ENCODE results near the gene CMTM3.
A peak's percentile ranks its signal among the peaks of the same experiment; 100 is the strongest.
"Not testable (repeated sequence)": the region's sequence is repeated elsewhere in the genome, so short reads cannot be mapped to it uniquely, and the experiment has no call there.

The CMTM3 gene

DNA sequence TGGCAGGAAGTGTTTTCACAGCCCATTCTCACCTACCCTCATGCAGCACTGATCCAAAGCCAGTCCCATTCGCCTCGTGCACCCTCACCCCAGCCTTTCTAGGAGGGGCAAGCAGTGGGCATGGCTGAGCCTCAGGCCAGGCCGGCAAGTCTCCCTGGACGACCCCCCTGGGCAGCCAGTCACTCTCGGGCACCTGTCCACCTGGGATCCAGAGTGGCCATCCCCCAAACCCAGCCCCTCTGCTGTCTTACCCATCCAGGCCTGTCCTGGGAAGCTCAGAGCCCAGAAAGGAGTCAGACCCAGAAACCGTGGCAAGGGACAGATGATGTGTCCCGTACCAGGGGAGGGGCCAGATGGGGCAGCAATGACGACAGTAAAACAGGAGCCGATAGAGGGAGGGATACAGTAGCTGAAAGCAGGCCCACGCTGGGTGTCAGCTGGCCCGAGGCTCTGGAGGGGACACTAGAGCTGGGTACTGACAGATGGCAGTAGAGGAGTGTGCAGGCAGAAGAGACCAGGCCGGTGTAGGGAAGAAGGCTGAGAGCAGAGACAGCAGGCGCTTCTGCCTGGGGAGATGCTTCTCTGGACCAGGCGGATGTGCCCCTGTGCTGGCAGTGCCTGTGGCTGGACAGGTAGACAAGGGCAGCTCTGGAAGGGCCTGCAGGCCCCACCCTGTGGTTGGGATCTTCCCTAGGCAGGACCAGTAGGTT is 5.8 kb downstream of the CMTM3 start:
- DNase-seq = no peak

DNA sequence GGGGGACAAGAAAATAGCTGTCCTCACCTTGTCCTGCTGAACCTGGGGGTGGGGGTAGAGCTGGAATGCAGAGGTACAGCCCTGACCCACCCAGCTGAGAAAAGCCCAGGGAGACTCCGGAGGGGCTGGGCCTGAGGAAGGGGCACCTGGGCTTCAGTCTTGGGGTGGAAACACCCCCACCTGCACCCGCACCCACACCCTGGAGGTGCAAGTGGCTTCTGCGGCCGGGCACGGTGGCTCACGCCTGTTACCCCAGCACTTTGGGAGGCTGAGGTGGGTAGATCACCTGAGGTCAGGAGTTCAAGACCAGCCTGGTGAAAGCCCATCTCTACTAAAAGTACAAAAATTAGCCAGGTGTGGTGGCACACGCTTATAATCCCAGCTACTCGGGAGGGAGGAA is 7.4 kb downstream of the CMTM3 start:
- not testable (repeated sequence) for DNase-seq

DNA sequence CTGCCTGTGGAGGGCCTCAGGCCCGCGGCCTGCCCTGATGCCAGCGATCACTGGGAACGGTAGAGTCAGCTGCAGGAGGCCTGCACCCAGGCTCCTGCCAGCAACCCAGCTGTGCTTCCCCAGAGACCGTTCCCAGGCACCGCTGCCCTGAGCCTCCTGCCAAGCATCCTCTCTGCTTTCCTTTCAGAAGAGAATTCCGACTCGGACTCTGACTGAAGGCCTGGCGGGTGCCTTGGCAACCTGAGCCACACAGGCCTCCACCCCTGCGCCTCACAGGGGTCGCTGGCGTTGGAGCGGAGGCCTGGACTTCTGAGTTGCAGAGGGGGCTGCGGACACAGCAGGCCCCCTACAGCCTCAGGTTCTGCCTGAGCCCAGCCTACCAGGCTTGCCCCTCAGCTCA is 7.9 kb downstream of the CMTM3 start:
- no peak for DNase-seq

DNA sequence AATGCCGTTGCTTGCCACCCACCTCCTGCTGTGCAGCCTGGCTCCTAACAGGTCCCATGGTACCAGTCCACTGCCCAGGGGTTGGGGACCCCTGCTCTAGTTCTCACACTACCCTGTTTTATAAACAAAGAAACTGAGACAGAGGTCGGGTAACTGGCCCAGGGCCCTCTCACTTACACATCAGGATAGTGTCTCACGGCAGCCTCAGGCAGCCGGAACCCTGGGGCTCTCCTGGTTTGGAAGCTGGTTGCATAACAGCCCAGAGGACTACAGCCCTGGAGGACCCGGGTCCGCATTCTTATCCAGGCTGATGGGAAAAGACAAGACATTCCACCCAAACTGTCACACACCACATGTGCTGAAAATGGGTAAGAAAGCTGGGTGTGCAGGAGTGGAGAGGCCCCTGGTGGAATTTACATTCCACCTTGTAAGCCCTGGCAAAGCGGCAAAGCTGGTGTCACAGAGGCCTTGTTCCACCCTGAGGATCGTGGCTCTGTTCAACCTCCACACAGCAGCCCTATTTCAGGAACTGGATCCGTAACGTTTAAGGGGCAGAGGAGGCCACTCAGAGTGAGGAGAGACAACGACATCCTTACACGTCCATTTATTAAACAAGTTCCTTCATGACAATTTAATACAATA is 9.8 kb downstream of the CMTM3 start:
- DNase-seq = no peak

DNA sequence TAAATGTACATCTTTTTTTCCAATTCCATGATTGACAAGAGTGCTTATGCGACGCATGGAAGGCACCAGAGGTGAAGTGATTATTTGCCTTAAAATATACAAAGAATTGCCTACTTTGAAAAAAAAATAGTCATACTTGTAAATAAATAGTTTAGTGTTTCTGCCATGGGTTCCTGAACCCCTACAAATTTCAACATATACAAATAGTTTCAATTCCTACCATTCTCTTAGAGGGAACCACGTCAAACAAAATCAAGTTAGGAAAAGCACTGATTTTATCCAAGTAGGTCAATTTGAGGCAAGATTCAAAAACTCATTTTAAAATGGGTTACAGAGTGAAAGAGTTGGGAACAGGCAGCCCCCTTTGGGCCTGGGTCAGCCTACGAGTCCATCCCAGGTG is 11.7 kb downstream of the CMTM3 start:
- no peak for DNase-seq

DNA sequence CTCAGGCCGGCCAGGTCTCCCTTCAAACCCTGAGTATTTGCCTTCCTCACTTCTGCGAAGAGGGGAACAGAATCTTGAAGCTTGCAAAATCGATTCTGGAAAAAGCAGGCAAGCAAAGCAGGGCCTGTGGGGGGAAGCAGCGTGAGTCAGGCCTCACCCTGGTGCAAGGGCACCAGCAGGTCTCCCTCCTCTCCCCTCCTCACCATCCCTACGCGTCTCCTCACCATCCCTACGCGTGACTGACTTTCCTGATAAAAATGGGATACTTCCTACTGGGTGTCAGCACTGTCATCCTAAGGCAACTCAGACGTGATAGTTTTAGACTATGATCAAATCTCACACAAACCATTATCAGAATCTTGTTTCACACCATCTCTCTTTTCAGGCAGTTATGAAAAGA is 12.1 kb downstream of the CMTM3 start:
- no peak for DNase-seq

DNA sequence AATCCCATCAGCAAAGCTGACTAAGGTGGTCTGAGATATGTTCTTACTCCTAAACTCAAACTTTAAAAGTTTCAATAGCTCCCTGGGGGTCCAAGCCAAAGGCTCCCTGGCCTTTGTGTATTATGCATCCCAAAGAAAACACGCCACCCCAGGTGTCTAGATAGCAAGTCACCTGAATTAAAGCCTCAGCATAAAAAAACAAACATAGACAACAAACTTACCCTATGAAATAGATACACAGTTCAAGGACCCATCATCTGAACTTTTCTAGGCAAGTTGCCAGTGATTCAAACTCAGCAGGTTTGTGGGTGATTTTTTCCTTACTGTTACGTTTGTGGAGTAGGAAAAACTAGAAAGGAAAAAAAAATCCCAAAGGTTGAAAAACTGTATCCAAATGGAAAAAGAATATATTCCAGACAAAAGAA is 12.5 kb downstream of the CMTM3 start:
- no peak for DNase-seq

GRCh38 chr16:66617728-66618127 is 13.2 kb downstream of the CMTM3 start:
- no peak for DNase-seq

GRCh38 chr16:66618588-66619375 is 14.3 kb downstream of the CMTM3 start:
- no peak for DNase-seq

GRCh38 chr16:66619534-66620428 is 15.3 kb downstream of the CMTM3 start:
- peak; percentile 18 to 44 for DNase-seq

- no peak for DNase-seq
Observed at GRCh38 chr16:66620429-66620795, 15.9 kb downstream of the CMTM3 start.

GRCh38 chr16:66621973-66622372 is 17.5 kb downstream of the CMTM3 start:
- DNase-seq = no peak

DNA sequence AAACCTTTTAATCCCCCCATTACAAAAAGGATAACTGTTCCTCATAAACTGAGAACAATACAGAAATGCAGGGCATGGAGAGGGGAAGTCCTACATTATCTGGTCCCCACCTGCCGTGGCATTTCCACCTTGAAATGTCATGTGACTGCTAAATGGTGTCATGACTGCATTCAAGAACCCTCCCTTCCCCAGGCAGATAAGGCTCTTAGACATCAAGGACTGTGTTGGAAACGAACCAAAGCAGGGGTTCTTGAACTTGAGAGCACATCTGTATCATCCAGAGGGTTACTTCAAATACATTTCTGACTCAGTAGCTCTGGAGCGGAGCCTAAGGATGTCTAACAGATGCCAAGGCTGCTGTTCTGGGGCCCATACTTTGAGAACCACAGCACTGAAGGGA is 18.4 kb downstream of the CMTM3 start:
- DNase-seq = no peak

- DNase-seq = no peak
Observed at GRCh38 chr16:66623755-66624154, 19.3 kb downstream of the CMTM3 start.

DNA sequence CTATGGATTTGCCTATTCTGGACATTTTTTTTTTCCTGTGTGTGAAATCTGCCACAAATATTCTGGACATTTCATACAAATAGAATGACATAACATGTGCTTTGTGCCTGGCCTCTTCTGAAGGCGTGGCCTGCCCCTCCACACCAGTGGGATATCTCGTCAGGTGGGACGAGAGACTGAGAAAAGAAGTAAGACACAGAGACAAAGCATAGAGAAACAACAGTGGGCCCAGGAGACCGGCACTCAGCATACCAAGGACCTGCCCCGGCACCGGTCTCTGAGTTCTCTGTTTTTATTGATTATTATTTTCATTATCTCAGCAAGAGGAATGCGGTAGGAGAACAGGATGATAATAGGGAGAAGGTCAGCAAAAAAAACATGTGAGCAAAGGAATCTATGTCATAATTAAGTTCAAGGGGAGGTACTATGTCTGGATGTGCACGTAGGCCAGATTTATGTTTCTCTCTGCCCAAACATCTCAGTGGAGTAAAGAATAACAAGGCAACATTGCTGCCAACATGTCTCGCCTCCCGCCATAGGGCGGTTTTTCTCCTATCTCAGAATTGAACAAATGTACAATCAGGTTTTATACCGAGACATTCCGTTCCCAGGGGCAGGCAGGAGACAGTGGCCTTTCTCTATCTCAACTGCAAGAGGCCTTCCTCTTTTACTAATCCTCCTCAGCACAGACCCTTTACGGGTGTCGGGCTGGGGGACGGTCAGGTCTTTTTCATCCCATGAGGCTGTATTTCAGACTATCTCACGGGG is 23.3 kb downstream of the CMTM3 start:
- DNase-seq = not testable (repeated sequence)

DNA sequence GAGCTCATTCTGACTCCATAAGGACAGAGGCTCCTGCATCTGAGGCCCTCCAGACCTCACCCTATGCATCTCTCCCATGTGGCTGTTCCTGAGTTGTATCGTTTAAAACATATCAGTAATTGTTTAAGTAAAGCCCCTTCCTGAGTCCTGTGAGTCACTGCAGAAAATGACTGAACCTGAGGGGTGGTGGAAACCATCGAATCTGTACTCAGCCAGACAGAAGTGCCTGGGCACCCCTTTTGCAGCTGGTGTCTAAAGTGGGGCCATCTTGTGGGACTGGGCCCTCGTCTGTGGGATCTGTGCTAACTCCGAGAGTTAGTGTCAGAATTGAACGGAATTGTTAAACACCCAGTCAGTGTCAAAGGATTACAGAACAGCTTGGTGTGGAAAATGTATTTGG is 25.4 kb downstream of the CMTM3 start:
- DNase-seq = no peak

DNA sequence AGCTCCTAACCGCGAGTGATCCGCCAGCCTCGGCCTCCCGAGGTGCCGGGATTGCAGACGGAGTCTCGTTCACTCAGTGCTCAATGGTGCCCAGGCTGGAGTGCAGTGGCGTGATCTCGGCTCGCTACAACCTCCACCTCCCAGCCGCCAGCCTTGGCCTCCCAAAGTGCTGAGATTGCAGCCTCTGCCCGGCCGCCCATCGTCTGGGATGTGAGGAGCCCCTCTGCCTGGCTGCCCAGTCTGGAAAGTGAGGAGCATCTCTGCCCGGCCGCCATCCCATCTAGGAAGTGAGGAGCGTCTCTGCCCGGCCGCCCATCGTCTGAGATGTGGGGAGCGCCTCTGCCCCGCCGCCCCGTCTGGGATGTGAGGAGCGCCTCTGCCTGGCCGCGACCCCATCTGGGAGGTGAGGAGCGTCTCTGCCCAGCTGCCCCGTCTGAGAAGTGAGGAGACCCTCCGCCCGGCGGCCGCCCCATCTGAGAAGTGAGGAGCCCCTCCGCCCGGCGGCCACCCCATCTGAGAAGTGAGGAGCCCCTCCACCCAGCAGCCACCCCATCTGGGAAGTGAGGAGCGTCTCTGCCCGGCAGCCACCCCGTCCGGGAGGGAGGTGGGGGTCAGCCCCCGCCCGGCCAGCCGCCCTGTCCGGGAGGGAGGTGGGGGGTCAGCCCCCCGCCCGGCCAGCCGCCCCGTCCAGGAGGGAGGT is 26.2 kb downstream of the CMTM3 start:
- DNase-seq = not testable (repeated sequence)

DNA sequence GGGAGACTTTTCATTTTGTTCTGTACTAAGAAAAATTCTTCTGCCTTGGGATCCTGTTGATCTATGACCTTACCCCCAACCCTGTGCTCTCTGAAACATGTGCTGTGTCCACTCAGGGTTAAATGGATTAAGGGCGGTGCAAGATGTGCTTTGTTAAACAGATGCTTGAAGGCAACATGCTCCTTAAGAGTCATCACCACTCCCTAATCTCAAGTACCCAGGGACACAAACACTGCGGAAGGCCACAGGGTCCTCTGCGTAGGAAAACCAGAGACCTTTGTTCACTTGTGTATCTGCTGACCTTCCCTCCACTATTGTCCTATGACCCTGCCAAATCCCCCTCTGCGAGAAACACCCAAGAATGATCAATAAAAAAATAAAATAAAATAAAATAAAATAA is 27.1 kb downstream of the CMTM3 start:
- not testable (repeated sequence) for DNase-seq

- DNase-seq = no peak
Observed at GRCh38 chr16:66634527-66635196, 30.2 kb downstream of the CMTM3 start.

DNA sequence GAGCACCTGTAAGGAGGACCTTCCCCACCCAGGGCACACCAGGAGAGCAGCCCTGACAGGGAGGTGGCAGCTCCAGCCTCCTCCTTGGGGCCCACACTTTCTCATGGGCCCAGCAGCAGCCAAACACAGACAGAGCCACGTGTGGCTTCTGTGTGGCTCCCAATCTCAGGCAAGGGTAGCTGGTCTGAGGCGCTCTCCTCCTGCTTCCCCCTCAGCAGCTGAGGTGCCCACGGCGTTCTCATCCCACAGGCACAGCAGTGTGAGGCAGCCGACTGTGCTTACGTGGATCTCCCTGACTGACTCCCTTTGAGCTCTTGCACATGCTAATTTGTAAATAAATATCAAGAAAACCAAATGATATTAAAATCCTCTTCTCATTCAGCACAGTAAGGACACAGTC is 30.9 kb downstream of the CMTM3 start:
- no peak for DNase-seq

DNA sequence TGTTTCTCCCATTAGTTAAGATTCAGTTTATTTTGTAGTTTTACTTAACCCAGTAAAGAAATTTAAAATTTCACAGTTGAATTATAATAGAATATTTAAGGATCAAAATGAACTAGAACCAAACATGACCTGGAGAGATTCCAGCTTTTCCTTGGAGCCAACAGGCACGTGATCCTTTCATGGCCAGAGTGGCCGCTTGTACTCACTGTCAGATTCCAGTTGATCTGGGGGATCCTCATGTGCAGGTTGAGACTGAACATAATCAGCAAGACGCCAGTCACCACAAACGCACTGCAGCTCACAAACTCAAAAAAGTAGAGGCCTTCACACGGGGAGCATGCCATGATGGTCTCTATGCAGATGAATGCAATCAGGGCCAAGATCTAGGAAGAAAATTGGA is 31.7 kb downstream of the CMTM3 start:
- DNase-seq = no peak
